Fibroblast of gingiva (primary cell): ENCODE data around the gene PPP1R3G.
"Not testable (repeated sequence)": the region's sequence is repeated elsewhere in the genome, so short reads cannot be mapped to it uniquely, and the experiment has no call there.

Experiments used
- DNase-seq: peaks from one replicate; pipeline ENCODE4 v3.0.0-alpha.2; 2011; ENCODE audit warnings: low read depth

The PPP1R3G gene

DNA sequence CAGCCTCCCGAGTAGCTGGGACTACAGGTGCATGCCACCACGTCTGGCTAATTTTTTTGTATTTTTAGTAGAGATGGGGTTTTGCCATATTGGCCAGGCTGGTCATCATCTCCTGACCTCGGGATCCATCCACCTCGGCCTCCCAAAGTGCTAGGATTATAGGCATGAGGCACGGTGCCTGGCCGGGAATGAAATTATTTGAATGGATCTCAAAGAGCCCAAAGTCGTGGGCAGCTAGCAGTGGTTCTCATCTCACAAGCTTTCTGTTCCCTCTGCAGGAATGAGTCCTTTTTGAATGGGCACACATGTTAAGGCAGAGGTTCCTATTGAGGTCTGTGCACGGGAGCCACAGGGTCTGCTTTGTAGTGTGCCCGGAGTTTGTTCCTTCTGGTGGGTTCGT is 34.9 kb downstream of the PPP1R3G start:
- no peak for DNase-seq

DNA sequence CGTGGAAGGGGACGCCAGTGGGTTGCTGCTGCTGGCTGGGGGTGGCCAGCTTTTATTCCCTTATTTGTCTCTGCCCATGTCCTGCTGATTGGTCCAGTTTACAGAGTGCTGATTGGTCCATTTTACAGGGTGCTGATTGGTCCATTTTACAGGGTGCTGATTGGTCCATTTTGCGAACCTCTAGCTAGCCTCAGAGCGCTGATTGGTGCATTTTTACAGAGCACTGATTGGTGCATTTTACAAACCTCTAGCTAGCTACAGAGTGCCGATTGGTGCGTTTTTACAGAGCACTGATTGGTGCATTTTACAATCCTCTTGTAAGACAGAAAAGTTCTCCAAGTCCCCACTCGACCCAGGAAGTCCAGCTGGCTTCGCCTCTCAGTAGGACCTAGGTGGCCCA is 35.4 kb downstream of the PPP1R3G start:
- not testable (repeated sequence) for DNase-seq

DNA sequence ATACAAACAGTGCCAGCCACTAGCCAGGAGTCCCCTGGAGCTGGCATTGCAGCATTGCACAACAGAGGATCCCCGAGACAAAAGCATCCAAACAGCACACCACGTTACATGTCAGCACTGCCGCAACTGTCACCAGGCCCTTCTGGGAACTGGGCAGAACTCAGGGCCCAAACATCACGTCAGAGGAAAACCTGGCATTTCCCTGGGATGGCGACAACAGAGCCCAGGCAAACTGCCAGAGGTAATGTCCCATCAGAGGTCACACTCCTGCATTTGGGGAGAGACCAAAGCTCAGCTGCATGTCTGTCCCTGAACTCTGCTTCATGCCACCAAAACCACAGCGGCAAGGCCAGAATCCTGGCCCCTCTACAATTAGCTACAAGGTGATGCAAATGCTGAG is 36.3 kb downstream of the PPP1R3G start:
- DNase-seq: no peak

DNA sequence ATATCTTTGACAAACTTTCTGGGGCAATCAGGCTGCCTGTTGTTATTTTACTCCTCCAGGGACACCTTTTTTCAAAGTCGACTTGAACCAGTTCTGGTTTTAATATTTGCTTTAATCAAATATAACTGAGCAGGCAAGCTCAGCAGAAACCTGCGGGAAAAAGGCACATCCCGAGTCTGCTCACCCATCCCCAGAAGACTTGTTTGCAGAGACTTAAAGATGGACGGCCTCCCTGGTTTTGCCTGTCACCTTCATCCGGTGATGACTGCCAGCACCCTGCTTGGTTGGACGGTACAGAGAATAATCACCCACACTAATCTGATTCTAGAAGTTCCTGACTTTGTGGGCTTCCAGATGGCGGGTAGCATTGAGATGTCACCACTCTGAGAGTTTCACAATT is 36.8 kb downstream of the PPP1R3G start:
- no peak for DNase-seq

DNA sequence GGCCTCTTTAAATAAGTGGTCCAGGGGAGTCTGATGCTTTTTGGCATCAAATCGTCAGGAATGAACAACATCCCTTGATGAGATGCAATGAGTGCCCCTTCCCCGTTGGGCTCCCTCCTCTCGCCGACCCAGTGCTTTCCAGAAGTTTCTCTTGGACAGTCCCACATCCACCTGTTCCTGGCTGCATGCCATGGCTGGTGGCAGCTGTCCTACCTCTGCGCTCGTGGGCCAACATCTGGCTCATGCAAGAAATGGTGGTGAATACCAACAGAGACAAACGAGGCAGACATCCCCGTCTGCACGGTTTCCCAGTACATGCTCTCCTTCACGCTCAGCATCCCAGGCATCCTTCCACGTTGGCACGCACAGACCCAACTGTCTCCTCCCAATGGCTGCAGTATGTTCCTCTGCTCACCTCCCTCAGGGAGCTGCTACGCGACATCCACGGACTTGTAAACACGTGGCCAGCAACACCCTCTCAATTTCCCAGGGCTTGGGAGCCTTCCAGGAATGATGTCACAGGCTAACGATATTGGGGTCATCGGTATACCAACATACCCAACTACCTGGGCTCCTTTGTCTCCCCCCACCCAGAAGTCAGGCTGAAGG is 37.5 kb downstream of the PPP1R3G start:
- no peak for DNase-seq

DNA sequence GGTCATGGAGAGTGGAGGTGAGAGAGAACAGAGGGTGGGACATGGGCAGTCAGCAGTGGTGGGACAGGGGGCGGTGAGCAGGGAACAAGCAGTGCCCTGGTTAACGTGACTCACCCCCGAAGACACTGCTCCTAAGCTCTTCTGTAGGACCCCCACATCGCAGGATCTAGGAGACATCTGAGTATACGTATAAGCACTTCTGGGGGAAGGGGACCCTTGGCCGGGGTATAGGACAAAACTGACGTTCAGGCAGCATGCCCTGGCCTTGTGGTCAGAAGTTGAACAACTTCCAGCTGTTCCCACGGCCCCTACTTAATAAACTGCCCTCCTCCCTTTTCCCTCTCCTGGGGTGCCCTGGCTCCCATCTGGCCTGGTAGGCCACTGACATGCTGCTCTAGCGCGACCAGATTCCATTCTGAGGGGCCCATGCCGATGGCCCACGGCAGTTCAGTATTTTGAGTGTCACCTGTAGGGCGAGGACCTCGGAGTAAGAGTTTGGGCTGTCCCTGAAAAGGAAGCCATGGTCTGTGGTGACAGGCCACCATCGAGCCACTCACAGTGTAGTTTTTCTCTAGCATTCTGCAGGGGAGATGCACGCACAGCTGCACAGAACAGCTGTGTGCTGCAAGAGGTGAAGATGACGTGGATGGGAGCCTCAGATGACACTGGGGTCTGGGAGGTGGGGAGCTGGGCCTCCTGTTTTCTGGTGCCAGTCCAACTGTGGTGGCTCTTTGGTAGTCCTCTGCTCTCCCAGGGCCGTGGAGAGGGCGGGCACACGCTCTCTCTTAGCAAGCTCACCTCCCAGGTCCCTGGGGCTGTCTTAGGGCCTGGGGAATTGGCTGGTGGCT is 38.4 kb downstream of the PPP1R3G start:
- no peak for DNase-seq

DNA sequence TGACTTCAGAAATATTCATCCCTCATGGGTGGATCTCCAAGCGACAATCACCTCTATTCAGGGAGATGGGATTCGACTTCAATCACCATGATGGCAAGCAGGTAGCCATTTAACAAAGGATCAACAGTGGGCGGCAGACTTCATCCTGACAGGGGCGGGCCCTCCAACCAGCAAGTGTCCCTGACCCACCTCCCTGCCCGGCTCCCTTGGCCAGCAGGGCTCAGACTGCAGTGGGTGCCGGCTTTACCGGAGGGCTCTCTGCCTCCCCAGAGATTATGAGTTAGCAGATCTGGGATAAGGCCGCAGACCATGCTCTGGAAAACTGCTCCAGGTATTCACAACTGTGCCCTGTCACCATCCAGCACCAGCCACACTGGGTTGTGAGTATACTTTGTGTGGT is 39.4 kb downstream of the PPP1R3G start:
- DNase-seq: no peak

DNA sequence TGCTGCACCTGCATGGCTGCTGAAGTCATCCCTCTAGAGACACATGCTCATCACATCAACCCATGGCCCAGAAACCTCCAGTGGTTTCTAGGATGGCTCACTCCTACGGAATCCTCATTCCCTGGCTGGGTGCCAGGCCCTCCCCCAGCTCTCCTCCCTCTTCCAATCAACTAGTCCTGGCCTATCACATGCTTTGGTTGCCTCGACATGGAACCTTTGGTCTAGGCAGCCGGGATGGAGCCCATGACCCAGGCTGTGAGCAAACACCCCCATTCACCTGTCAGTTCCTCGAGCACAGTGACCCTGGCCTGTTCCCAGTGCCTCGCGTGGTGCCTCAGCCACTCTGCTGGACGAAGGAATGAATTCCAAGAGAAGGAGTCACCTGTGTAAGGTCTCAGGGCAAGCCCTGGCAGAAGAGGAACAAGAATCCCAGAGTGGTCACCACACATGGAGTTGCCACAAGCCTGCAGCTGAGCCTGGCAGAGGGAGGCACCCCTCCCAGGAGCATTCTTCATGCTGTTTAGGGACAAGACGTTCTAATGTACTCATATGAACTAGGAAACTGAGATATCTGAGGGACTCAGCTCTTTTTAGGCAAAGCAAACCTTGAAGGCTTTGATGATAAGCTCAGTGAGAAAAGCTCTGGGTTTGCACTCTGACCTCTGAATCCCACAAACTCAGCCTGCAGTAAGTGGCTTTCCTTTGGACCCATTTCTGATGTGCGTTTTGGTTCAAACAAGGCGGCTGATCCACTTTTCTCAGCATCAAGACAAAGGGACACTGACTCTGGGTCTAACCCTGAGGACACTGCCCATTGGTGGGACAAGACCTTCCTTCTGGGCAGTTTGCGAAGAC is 40.2 kb downstream of the PPP1R3G start:
- peak; percentile 18 for DNase-seq

DNA sequence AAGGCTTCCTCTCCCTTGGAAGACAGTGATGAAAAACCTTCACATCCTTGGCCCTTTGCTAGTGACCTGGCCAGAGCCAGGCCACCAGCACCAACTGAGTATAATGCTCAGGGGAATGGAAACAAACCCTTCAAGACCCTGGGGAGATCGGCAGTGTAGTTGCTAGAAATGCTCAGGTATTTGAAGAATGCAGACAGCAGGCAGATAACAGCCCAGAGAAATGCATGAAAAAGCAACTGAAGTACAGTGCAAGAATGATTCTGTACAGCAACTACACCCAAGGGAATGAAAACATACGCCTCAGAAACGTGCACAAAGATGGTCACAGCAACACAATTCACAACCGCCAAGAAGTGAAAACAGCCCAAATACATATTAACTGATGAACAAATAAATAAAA is 41.1 kb downstream of the PPP1R3G start:
- DNase-seq: peak; percentile 11

DNA sequence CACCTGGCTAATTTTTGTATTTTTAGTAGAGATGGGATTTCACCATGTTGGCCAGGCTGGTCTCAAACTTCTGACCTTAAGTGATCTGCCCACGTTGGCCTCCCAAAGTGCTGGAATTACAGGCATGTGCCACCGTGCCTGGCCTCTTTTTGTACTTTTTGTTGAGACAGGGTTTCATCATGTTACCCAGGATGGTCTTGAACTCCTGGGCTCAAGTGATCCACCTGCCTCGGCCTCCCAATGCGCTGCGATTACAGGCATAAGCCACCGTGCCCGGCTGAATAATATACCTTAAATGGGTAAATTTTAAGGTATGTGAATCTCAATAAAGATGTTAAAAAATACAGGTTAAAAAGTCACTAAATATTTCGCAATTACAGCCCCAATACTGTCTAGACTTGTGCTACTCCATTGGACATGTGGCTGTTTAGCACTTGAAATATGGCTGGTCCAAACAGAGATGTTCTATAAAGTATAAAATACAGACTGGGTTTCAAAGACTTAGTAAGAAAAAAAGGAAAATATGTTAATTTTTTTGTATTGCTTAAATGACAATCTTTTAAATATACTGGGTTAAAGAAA is 42.1 kb downstream of the PPP1R3G start:
- no peak for DNase-seq

DNA sequence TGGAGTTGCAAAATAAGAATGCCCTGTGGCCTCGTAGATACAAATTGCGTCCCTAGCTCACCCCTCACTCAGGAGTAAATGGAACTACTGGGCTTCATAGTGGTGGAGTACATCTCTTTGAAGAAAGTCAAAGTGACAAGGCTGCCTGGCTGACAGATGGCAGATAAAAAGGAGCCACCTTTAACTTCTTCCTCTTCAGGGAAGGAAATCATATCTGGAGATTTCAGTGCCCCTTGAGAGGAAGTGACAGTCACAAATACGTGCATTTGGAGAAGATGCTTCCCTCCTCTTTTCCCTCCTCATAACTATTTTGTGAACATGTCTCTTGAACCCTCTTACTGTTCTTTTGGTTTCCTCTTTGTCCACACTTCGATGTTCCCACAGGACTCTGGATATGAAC is 43.2 kb downstream of the PPP1R3G start:
- DNase-seq: no peak

DNA sequence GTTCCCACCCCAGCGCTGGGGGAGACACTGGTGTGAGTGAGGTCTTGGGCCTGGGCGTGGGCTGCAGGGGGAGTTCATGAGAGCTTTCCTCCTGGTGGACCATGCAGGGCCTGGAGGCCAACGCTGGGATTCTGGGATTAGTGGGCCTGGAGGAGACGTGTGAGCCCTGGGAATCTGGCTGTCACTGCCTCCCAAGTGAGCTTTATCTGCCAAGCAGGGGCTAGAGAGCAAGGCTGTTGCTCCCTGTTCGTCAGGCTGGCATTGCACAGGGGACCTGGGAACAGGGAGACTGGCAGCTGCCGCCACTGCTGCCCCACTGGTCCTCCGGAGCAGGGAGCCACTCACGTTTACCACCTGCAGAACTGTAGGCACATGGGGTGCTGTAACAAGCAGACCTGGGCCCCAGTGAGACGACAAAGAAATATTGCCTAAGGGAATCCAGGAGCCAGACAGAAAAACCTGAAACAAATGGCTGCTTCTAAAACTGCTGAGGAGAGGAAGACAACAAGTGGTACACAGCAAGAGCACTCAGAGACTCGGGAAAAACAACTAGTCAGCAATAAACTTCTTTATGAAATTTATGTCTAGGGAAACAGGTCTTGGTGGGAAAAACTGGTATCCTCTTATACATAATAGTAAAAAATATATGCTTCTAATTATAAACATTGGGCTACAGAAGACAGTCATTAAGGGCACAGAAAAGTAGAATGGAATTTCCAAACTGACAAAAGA is 45.2 kb downstream of the PPP1R3G start:
- no peak for DNase-seq

DNA sequence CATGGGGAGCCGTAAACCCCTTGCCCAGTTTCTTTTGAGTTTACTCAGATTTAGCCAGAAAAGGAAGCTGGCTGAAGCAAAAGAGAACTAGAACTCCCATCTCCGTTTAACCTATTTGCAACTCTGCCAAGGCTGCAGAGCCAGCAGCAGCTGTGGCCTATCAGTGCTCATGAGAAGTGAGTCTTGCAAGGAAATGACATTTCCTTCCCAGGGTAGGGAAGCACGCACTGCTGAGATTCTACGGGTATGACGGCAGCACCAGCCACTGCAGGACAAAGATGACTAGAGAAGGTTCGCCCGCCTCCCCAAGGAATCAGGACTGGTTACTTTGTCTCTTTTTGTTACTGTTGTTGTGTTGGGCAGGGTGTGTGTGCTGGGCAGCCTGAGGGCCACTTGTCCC is 47.6 kb downstream of the PPP1R3G start:
- DNase-seq: peak; percentile 90

DNA sequence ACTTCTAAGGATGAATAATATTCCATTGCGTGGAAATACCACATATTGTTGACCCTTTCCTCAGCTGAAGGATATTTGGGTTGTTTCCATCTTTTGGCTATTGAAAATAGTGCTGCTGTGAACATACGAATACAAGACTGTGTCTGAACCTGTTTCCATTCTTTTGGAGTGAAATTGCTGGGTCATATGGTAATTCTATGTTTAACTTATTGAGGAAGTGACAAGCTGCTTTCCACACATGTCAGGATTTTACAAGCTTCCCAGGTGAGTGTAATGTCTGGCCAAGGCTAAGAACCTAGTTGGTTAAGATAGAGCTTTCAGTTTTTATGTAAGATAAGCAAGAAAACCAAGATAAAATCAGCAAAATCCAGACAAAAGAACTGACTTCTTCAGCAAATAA is 48.8 kb downstream of the PPP1R3G start:
- no peak for DNase-seq

DNA sequence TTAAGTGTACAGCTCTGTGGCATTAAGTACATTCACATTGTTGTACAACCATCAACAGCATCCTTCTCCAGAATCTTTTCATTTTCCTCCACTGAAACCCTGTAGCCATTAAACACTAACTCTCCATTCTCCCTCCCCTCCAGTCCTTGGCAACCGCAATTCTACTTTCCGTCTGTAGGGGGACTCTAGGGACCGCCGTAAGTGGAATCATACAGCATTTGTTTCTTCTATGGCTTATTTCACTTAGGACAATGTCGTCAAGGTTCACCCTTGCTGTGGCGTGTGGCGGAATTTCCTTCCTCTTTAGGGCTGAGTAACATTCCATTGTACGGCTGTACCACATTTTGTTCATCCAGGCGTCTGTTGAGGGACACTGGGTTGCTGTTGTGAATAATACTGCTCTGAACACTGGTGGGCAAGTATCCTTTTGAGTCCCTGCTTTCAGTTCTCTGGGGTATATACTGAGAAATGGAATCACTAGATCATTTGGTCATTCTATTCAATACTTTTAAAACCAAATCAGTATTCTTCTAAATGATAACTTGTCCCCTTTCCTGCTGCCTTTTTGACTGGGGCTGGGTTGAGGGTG is 50.7 kb downstream of the PPP1R3G start:
- peak; percentile 38 for DNase-seq

DNA sequence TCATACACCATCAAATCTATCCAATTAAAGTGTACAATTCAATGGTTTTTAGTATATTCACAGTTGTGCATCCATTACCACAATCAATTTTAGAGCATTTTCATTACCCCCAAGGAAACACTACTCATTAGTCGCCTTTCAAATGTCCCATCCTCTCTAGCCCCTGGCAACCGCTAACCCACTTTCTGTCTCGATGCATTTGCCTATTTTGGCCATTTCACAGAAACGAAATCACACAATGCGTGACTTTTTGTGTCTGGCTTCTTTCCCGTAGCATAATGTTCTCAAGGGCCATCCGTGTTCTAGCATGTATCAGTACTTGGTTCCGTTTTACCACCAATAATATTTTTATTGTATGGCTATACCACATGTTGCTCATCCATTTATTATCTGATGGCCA is 51.7 kb downstream of the PPP1R3G start:
- no peak for DNase-seq
